H1 (cell line): Measurements from ENCODE around the gene RIPK4.

Experiments
- CBX8 ChIP-seq: fragments of 300-800, 300-1000 bp; sonication (generic); IDR thresholded peaks from 2 replicates; pipeline ENCODE4 v1.7.1; 2016; ENCODE audit warnings: low read depth, low read length, borderline replicate concordance
- CTCF ChIP-seq, 3 experiments: IDR thresholded peaks; 1 replicate in 2 of 3; 2 replicates in 1 of 3; pipeline versions ENCODE4 v1.5.1 to v1.6.1; 2011; ENCODE audit warnings: low read length in 3 of 3, mild to moderate bottlenecking in 3 of 3, inconsistent platforms in 2 of 3, low read depth in 1 of 3, moderate library complexity in 1 of 3; ENCODE audit not compliant: insufficient read depth in 1 of 3; ENCODE audit errors: control extremely low read depth in 1 of 3
- RXRA ChIP-seq: IDR thresholded peaks from 2 replicates; pipeline ENCODE4 v1.6.1; 2011; ENCODE audit warnings: low read depth, mild to moderate bottlenecking, low read length, moderate library complexity; ENCODE audit not compliant: insufficient read depth
- SP1 ChIP-seq: IDR thresholded peaks from 2 replicates; pipeline ENCODE4 v1.6.1; 2011; ENCODE audit warnings: low read depth, low read length
- TBP ChIP-seq: IDR thresholded peaks from 2 replicates; pipeline ENCODE4 v1.6.1; 2011; ENCODE audit warnings: low read depth, low read length, improper control_type of control experiment
- ZNF274 ChIP-seq: IDR thresholded peaks from 2 replicates; pipeline ENCODE4 v1.7.0; 2012; ENCODE audit warnings: low read length, borderline replicate concordance; ENCODE audit errors: extremely low read depth

GRCh38 chr21:41712730-41713129 lies 54.1 kb downstream of the RIPK4 start:
- TF ChIP-seq CBX8 = no peak
- no peak for TF ChIP-seq SP1
- no peak for TF ChIP-seq ZNF274
- no peak for TF ChIP-seq CTCF (IDR thresholded peaks at IDR 0.05; ENCODE audit: control extremely low read depth in 1 of 3, insufficient read depth in 1 of 3, low read depth in 1 of 3, low read length in 3 of 3)
- no peak for TF ChIP-seq TBP
- no peak for TF ChIP-seq RXRA
